ENCODE measurements around the gene AEBP1.
A peak's percentile ranks its signal among the peaks of the same experiment; 100 is the strongest.

AEBP1 gene

DNA sequence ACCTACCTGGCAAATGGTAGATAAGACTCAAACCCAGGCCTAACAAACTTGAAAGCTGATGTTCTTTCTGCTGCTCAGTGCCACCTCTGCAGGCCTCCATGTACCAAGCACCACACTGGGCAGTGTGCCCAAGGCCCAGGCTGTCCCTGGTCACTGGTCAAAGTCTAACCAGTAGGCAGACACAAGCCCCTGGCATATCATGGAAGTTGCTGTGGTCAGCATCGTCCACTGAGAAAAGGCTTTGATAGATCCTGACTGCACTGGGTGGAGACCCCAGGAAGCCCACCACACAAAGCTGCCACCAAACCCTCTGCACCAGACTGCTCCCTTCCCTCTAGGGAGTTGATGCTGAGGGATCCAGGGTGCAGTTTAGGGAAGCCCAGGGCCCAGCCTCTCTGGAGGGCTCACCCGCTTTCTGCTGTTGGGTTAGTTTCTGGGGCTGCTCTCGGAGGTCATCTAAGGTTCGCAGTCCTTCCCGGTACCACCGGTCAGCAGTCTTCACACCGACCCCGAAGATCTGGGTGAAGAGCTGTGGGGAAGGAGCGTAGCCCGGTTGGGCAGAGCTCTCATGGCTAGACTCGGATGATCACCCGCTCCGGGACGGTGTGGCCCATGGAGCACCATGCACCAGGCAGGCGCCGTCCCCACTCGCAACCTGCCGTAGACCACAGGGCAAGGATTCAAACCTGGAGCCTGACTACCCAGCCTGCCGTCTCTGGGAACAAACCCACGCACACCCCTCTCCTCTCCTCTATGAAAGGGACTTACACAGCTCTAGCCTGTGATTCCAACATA is 27.8 kb upstream of the AEBP1 start:
- TF ChIP-seq, protein P1, sequence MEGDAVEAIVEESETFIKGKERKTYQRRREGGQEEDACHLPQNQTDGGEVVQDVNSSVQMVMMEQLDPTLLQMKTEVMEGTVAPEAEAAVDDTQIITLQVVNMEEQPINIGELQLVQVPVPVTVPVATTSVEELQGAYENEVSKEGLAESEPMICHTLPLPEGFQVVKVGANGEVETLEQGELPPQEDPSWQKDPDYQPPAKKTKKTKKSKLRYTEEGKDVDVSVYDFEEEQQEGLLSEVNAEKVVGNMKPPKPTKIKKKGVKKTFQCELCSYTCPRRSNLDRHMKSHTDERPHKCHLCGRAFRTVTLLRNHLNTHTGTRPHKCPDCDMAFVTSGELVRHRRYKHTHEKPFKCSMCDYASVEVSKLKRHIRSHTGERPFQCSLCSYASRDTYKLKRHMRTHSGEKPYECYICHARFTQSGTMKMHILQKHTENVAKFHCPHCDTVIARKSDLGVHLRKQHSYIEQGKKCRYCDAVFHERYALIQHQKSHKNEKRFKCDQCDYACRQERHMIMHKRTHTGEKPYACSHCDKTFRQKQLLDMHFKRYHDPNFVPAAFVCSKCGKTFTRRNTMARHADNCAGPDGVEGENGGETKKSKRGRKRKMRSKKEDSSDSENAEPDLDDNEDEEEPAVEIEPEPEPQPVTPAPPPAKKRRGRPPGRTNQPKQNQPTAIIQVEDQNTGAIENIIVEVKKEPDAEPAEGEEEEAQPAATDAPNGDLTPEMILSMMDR (conservative IDR thresholded peaks at IDR 0.05): no peak
- peak overlapping the region; percentile 74 for H3K27ac ChIP-seq

DNA sequence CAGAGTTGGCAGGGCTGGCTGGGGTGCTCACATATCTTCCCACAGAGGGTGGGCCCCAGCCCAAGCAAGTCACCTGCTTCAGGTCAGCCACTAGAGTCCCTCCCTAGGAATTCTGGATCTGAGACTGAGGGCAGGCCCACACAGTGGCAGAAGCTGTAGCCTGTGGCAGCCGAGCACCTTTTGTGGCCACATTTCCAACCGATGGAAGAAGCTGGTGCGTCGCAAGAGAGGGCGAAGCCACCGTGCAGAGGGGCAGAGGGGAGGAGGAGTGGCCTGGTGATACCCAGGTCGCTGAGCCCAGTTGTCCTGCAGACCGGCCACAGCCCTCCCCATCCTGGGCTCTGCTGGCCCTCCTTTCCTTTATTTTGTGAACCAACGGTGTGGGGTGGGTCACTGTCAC is 27.1 kb upstream of the AEBP1 start:
- TF ChIP-seq, protein P1 (conservative IDR thresholded peaks at IDR 0.05): no peak
- 0 out of 2 replicates have a peak overlapping the region, but pooled peaks have one; percentile 19 for H3K27ac ChIP-seq

DNA sequence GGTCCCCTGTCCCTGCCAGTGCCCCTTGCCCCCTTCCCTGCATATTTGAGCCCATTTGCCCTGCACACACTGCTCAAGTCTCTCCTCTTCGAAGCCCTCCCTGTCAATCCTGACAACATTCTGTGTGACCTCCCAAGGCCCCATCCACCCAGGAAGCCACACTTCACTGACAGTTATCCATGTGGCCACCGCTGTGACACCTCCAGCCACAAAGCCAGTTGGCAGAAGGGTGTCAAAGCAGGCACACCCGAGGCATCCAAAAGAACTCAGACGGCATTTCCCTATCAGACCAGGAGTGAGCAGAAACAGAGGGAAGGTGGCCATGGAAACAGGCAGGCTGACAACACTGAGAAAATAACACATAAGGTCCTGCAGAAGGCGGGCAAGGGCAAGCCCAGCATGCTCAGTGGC is 26.5 kb upstream of the AEBP1 start:
- H3K27ac ChIP-seq: peak overlapping the region; percentile 19; the same call in 1 of the 2 replicates
- TF ChIP-seq, protein P1 (conservative IDR thresholded peaks at IDR 0.05): no peak

DNA sequence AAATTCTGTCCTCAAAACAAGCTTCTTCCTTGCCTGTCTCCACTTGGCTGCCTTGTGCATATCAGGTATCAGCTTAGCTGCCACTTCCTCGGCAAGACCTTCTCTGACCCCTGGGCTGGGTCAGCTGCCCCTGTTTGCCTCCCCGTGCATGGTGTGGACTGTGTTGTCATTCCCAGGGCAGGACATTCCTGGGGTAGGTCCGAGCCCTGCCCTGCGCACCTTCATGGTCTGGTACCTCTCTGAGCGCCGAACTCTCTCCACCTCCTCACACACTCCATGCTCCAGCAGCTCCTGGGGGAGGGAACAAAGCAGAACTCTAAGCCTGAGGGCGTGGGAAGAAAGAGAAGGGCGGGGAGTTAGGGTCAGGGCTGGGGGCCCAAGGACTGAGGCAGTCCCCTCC is 25.6 kb upstream of the AEBP1 start:
- no peak overlapping the region; the same call in 1 of the 2 replicates for H3K27ac ChIP-seq
- TF ChIP-seq, protein P1 (conservative IDR thresholded peaks at IDR 0.05): no peak

GRCh38 chr7:44079331-44080021 is 24.7 kb upstream of the AEBP1 start:
- TF ChIP-seq, protein P1 (conservative IDR thresholded peaks at IDR 0.05): no peak
- peak overlapping the region; percentile 10; the same call in 1 of the 2 replicates for H3K27ac ChIP-seq

DNA sequence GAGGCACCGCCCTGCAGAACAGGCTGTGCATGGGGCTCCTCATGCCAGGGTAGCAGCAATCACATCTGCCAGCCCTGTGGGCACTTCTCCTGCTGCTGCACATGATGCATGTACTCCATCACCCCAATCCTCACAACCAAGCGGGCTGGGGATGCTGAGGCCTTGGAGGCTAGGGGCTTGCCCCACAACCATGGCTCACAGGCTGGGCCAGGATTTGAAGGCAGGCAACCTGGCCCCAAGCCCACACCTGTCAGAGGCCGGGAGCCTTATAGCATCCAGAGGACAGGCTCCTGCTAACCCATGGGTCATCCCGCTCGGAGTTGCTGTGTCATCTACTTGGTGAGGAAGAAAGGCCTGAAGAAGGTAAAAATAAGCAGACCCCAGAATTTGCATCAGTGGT is 24.0 kb upstream of the AEBP1 start:
- peak overlapping the region; percentile 10; the same call in 1 of the 2 replicates for H3K27ac ChIP-seq
- TF ChIP-seq, protein P1 (conservative IDR thresholded peaks at IDR 0.05): no peak

DNA sequence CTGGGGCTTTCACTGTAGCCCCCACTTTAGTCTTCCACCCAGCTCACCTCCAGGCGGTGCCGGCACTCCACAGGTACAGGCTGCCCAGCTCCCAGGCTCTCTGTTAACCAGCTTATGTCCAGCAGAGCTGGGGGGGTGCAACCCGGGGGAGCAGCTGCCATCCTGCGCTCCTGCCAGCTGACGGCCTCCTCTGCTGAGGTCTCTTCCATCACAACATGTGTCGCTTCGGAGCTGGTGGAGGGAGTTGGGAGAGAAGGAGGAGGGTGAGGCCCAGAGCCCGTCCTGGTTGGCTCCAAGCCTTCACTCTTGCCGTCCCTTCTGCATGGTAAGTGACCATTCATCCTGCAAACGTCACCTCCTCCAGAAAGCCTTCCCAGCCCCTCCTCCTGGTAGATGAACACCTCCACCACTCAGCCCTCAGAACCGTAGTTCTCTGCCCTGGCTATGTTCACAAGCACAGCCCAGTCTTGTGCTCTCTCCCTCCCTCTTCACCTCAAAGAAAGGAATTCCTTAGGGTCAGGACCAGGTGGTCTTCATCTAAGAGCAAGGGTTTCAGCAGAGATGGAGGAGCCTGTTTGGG is 23.4 kb upstream of the AEBP1 start:
- H3K27ac ChIP-seq: peak overlapping the region; percentile 94; the same call in 1 of the 2 replicates
- TF ChIP-seq, protein P1 (conservative IDR thresholded peaks at IDR 0.05): no peak

Data from VCaP (cell line).